Inferior parietal cortex (tissue), 1 donor: ENCODE results near the gene CD2.

Experiments used
- DNase-seq: peaks from one replicate; pipeline ENCODE4 v3.0.0-alpha.2; 2016; ENCODE audit errors: extremely low spot score

Gene CD2

DNA sequence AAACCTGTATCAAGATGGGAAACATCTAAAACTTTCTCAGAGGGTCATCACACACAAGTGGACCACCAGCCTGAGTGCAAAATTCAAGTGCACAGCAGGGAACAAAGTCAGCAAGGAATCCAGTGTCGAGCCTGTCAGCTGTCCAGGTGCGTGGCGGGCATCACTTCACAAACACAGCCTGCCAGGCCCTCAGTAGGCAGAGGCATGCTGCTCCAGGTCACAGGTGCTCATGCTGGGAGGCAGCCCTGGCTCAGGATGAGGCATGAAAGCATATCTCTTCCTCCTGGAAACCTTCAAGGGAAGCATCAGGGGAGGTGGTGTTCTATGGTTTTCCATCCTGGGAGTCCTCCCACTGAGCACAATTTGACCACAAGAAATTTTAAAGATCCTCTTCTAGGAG is 6.3 kb downstream of the CD2 start:
- no peak for DNase-seq

DNA sequence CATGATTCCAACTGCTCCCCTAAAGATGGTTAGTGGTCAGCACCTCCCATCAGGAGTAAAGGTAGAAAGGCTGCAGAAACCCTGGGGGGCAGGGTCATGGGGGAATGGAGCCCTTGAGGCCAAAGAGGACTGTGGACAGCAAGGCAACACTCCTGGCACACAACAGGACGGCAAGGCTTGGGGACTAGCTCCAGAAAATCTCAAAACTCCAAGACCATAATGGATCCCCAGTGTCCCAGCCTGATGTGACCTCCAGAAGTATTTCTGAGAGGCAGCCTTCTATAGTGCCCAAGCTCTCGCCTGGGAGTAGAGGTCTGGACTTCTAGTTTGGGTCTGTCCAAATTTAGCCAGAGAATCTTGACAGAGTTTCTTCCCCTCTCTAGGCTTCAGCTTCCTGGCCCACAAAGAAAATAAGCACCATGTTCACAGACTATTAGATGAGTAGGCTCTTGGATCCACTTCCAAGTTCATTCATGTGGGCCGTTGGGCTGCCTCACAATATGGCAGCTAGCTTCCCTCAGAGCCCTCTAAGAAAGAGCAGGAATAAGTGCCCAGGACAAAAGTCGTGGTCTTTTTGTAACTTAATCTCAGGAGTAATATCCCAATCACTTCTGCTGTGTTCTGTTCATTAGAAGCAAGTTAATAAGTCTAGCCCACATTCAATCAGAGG is 6.9 kb downstream of the CD2 start:
- DNase-seq: no peak

- no peak for DNase-seq
Observed at GRCh38 chr1:116762281-116762680, 8.1 kb downstream of the CD2 start.

- DNase-seq: no peak
Observed at GRCh38 chr1:116762781-116763115, 8.5 kb downstream of the CD2 start.

GRCh38 chr1:116763116-116763786 is 9.0 kb downstream of the CD2 start:
- DNase-seq: no peak

DNA sequence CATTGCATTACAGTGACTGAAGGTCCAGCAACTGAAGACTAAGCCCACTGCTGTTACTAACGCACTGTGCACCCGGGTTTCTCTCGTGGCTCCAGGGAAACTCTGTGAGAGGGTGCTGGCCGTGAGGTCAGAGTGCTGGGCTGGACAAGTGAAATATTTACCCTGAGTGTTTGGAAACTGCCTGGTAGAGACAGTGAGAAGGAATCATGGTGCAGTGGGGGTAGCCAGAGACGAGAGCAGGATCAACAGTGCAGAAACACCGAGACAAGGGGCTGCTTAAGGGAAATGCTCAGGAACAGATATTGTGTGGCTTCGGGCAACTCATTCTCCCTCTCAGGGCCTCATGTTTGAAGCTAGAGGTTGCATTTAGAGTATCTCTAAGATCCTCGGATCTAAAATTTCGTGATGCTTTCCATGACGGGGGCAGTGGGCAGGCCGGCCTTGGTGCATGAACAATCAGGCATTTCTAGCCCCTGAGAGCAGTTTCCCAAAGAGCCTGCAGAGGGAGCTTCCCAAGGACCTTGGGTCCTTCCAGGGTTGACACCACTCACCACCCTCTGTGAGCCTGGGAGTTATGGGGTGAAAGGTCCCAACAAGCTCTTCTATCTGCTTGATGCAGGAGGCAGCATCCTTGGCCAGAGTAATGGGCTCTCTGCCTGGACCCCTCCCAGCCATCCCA is 9.7 kb downstream of the CD2 start:
- DNase-seq: no peak

DNA sequence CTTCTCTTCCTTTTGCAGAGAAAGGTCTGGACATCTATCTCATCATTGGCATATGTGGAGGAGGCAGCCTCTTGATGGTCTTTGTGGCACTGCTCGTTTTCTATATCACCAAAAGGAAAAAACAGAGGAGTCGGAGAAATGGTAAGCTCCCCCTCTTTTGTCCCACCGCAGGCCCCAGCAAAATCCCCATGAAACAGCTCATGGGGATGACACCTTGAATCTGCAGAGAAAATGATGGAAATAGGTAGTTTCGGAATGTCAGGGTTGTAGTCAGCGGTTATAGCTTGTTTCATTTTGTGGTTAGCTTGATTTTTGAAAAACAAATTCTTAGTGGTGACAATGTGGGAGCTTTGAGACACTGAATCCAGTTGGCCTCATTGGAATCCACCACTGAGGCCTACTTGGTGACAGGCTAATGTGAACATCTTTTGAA is 10.3 kb downstream of the CD2 start:
- no peak for DNase-seq

DNA sequence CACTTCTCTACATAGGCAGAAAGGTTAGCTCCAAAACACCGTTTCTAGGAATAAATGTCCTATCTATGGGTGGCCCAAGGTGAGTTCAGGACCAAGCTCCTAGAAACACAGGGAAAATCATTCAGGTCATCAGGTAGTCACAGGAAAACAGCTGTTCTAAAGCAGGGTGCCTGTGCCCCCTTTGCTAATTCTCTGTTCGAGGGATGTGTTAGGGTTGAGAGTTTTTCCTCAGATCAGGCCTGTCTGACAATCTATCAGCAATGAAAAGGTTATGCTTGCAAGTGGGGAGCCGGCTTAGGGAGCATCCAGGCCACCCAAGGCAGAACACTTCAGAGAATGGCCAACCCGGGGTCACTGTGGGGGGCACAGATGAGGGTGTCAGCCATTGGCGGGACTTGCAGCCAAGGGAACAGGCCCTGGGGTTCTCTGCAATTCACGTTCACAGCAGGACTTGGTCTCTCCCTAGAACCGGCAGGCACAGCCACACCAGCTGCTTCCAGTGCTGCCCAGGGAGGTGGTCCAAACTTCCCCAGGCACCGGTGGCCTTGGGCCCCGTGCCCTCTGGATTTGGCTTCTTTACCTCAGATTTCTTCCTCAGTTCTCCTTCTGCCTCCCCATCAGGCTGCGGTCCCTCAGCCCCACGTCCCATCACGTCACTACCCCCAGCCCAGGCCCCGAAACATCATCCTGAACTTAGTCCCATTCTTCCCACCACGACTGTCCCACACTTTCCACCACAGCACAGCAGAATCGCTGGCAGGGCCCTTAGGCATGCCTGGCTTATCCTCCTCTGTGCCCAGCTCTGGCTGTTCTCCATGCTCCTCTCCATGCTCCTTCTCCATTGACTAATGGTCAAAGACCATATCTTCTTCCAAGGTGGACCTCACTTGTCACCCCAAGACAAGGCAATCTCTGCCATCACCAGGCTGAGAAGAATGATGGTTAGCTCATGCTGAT is 11.0 kb downstream of the CD2 start:
- no peak for DNase-seq

- DNase-seq: no peak
Observed at GRCh38 chr1:116765962-116766361, 11.7 kb downstream of the CD2 start.

DNA sequence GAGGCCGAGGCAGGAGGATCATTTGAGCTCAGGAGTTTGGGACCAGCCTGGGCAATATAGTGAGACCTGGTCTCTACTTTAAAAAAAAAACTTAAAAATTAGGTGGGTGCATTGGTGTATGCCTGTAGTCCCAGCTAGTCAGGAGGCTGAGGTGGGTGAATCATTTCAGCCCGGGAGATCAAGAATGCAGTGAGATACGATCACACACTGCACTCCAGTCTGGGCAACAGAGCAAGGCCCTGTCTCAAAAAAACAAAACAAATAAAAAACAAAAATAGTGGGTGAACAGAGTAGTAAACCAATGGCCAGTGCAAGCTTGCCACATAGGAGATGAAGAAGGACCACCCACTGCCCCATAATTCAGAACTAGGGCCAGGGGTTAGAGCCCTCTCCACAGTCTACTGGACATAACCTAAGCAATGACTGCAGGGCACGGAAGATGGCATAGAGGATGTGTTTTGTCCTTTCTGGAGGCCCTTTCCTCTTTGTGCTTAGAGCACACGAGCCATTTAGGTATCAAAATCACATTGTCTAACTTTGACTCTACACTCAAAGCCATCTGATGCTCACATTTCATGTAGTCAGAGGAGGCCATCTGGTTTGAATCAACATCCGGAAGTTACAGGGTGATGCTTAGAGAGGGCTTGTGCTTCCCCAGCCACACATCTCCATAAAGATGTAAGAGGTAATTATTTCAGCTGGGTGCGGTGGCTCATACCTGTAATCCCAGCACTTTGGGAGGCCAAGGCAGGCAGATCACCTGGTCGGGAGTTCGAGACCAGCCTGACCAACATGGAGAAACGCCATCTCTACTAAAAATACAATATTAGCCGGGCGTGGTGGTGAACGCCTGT is 12.6 kb downstream of the CD2 start:
- no peak for DNase-seq

- DNase-seq: no peak
Observed at GRCh38 chr1:116767782-116768382, 13.7 kb downstream of the CD2 start.

GRCh38 chr1:116768416-116769103 is 14.3 kb downstream of the CD2 start:
- no peak for DNase-seq

- no peak for DNase-seq
Observed at GRCh38 chr1:116769104-116769452, 14.8 kb downstream of the CD2 start.

DNA sequence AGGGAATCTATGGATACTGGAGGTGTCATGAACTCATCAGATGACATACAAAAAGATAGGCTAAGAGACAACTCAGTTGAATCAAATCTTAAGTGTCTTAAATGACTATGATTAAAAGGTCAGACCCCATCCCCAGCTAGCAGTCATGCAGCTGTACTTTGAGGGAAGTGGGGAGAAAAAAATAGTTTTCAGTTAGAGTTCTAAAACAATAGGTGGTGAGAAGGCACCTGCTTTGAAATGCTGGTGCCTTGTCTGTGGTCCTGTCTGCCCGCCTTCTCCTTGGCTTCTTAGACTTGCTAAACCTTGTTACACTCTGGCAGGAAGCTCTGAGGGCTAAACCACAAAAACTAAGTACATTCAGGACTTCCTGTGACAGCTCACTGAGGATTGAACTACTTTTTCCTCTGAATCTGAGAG is 15.3 kb downstream of the CD2 start:
- no peak for DNase-seq

DNA sequence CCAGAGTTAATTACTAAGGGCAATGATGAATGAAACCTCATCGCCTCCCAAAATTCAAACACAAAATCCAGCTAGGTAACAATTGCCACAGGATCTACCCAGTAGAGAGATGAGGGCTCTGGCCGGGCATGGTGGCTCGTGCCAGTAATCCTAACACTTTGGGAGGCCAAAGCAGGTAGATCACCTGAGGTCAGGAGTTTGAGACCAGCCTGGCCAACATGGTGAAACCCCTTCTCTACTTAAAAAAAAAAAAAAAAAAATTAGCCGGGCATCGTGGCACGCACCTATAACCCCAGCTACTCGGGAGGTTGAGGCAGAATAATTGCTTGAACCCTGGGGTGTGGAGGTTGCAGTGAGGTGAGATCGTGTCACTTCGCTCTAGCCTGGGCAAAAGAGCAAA is 15.8 kb downstream of the CD2 start:
- DNase-seq: no peak

GRCh38 chr1:116770625-116771024 is 16.4 kb downstream of the CD2 start:
- no peak for DNase-seq

- DNase-seq: no peak
Observed at GRCh38 chr1:116771997-116772647, 17.9 kb downstream of the CD2 start.

GRCh38 chr1:116772648-116773045 is 18.4 kb downstream of the CD2 start:
- peak; percentile 55 for DNase-seq

DNA sequence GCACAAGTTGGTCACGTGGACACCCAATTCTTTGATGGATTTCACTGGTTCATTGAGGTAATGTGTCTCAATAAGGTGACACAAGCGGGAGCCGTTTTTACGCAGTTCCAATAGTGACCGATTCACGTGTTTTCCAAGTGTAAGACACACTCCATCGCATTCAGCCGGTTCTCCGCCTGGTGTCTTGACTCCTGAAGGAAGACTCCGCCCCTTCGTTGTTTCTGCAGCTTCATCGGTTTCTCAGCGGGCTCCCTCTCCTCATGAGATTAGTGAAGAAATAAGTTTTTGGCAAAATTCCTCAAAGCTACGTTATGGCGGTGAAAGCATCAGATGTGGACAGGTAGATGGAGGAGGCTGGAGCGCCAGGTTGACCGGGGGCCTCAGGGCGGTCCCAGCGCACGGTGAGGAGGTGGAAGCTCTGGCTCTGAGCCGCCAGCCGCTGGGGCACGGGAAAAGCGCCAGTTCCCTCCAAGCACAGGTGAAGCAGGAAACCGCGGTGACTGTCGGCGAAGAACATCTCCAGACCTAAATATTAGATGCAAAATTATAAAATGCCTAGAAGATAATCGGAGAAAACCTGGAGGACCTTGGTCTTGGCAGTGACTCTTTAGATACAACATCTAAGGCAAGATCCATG is 21.0 kb downstream of the CD2 start:
- no peak for DNase-seq
